GM10266 (cell line): Measurements from ENCODE around the gene NUDT7.

ENCODE experiments used
- DNase-seq: peaks from one replicate; pipeline ENCODE4 v3.0.0; 2012; ENCODE audit errors: extremely low spot score
- TF ChIP-seq, protein P1 (sequence below): IDR thresholded peaks from 2 replicates; pipeline ENCODE4 v1.5.1; 2012; ENCODE audit warnings: mild to moderate bottlenecking, low read depth; ENCODE audit not compliant: control insufficient read depth, insufficient read depth; ENCODE audit errors: missing control alignments

NUDT7 gene

DNA sequence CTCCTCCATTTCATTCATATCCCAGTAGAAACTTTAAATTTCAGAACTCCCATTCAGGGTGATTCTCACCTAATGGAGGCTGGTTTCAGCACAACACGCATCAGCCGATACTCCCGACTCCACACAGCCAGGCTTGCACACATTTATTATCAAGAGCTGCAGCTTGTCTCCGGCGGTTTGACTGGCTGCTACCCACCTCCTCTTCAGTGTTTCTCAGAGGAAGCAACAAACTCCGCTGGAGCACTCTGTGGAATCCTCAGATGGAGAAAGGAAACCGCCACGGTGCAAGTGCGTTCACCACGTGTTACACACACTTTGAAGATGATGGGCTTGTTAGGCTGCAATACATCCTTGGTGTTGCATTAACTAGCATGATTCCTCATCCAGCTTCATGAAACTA is 39.7 kb upstream of the NUDT7 start:
- TF ChIP-seq, protein P1, sequence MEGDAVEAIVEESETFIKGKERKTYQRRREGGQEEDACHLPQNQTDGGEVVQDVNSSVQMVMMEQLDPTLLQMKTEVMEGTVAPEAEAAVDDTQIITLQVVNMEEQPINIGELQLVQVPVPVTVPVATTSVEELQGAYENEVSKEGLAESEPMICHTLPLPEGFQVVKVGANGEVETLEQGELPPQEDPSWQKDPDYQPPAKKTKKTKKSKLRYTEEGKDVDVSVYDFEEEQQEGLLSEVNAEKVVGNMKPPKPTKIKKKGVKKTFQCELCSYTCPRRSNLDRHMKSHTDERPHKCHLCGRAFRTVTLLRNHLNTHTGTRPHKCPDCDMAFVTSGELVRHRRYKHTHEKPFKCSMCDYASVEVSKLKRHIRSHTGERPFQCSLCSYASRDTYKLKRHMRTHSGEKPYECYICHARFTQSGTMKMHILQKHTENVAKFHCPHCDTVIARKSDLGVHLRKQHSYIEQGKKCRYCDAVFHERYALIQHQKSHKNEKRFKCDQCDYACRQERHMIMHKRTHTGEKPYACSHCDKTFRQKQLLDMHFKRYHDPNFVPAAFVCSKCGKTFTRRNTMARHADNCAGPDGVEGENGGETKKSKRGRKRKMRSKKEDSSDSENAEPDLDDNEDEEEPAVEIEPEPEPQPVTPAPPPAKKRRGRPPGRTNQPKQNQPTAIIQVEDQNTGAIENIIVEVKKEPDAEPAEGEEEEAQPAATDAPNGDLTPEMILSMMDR, result no peak
- DNase-seq, result no peak

DNA sequence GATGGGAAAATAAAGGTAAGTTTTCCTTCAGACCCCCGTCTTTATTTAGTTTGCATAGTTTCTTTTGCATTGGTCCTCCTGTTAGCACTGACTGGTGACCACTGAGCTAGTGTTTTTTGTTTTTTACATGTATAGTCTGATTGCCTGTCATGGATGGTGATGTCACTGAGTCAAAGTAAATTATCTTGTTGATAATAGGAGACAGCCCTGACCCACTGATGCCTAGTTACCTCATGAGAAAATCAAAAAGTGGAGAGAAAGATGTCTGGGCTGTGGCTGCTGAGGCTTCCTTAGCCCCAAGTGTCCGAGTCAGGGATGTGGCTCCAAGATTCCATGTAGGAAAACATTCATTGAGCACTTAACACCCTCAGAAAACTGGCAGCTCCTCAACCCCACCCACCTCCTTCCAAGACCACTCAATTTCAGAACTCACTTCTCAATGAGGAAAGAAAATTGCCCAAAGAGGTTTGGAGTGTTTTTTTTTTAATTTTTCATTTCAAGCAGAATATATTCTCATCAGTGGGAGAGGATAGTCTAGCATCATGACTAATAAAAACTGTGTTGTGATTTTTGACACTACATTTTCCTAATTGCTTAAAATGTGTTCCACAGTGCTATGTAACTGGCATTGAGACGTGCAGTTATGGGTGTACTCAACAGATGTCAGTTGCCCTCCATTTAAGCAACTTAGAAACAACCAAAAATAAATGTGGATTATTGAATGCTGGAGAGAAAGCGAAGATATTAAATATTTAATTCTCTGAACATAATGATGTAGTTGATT is 38.7 kb upstream of the NUDT7 start:
- DNase-seq, result no peak
- TF ChIP-seq, protein P1, result no peak

- no peak for DNase-seq
These were observed 38.2 kb upstream of the NUDT7 start for GRCh38 chr16:77684181-77684526.

DNA sequence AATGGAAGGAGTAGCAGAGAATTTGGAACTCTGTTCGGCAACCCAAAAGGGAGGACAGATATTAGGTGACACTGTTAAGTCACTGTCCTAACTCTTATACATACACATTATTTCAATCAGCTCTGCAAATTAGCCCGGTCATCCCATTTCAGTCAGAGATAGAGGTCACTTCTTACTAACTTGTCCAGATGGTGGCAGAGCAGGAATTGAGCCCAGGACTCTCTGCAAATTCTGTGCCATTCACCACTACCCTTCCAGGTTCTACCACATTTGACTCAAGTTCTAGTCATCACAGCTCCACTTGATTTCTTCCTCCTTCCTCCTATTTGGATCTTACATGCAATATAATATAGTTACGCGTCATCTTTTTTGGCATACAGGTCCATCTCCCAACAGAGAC is 35.9 kb upstream of the NUDT7 start:
- TF ChIP-seq, protein P1, result no peak
- DNase-seq, result no peak

More at GRCh38 chr16:77684181-77684526, 38.2 kb upstream of the NUDT7 start:
- TF ChIP-seq, protein P1, result no peak

- DNase-seq, result no peak
- TF ChIP-seq, protein P1, result no peak
These were observed 32.3 kb upstream of the NUDT7 start for GRCh38 chr16:77689971-77690370.

DNA sequence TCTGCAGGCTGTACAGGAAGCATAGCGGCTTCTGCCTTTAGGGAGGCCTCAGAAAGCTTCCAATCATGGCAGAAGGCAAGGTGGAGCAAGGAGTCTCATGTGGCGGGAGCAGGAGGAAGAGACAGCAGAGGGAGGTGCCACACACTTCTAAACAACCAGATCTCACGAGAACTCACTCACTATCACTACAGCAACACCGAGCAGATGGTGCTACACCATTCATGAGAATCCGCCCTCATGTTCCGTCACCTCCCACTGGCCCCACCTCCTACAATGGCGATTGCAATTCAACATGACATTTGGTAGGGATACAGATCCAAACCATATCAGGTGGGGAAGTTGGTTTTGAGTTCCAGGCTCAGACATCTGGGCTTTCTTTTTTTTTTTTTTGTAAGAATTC is 31.9 kb upstream of the NUDT7 start:
- TF ChIP-seq, protein P1, result no peak
- DNase-seq, result no peak

DNA sequence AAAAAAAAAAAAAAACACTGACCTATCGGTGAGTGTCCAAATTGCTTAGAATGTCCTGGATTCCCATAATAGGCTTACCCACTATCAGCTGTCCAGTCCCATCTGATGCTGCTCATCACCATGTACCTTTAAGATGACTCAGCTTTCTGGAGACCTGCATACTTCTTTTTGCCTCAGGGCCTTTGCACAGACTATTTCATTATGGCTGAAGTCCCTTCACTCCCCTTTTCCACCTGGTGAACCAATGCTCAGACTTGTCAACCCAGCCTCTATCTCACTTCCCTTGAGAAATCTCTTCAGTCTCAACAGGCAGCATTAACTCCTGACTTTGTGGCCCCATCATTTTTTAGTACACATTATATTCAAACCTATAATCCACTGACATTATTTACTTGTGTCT is 29.7 kb upstream of the NUDT7 start:
- DNase-seq, result no peak
- TF ChIP-seq, protein P1, result no peak
